AG09309 (cell line): ENCODE measurements around the gene FBXO21.

Source experiments
- DNase-seq: peaks from one replicate; pipeline ENCODE4 v3.0.0-alpha.2; 2010; ENCODE audit warnings: low read depth
- H3K4me3 ChIP-seq: 2 replicates; pipeline ENCODE4 v1.5.1; 2011; ENCODE audit warnings: mild to moderate bottlenecking, low read depth, low read length, moderate library complexity; ENCODE audit not compliant: control insufficient read depth
- TF ChIP-seq, protein P1 (sequence below): IDR thresholded peaks from 2 replicates; pipeline ENCODE4 v1.5.1; 2011; ENCODE audit warnings: mild to moderate bottlenecking, low read depth, low read length, inconsistent platforms; ENCODE audit not compliant: insufficient read depth, control insufficient read depth; ENCODE audit errors: missing control alignments

Gene FBXO21

GRCh38 chr12:117093918-117094630, 96.2 kb downstream of the FBXO21 start:
- DNase-seq, result no peak
- H3K4me3 ChIP-seq, result no peak overlapping the region
- TF ChIP-seq, protein P1, sequence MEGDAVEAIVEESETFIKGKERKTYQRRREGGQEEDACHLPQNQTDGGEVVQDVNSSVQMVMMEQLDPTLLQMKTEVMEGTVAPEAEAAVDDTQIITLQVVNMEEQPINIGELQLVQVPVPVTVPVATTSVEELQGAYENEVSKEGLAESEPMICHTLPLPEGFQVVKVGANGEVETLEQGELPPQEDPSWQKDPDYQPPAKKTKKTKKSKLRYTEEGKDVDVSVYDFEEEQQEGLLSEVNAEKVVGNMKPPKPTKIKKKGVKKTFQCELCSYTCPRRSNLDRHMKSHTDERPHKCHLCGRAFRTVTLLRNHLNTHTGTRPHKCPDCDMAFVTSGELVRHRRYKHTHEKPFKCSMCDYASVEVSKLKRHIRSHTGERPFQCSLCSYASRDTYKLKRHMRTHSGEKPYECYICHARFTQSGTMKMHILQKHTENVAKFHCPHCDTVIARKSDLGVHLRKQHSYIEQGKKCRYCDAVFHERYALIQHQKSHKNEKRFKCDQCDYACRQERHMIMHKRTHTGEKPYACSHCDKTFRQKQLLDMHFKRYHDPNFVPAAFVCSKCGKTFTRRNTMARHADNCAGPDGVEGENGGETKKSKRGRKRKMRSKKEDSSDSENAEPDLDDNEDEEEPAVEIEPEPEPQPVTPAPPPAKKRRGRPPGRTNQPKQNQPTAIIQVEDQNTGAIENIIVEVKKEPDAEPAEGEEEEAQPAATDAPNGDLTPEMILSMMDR, result no peak

DNA sequence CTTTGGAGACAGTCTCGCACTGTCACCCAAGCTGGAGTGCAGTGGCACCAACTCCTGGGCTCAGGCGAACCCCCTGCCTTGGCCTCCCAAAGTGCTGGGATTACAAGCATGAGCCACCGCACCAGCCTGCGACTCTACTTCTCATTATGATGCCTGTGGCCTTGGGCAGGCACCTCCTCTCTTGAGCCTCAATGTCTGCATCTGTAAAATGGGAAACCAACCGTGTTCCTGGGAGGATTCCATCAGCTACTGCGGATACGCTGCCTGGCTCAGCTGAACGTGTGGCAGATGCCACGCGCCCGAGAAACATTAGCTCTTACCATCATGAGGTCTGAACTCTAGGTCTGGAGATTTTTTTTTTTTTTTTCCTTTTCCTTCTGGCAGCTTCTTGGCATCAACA, 96.8 kb downstream of the FBXO21 start:
- DNase-seq, result no peak
- H3K4me3 ChIP-seq, result no peak overlapping the region
- TF ChIP-seq, protein P1, result no peak

DNA sequence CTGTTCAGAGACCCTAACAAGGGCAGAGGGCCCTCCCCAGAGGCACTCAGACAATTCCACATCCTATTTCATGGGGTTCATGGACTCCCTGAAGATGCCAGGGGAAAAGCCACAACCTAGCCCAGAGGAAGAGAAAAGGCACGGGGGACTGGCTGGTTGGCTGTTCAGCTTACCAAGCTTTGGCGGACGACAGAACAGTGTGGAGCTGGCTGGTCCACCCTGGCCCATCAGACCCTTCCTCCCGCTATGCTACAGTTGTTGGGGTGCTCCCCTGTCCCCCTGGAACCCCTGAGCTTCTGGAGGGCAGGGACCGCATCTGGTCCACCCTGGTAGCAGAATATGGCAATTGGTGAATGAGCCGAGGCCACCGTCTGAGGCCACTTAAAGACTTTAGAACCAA, 97.4 kb downstream of the FBXO21 start:
- DNase-seq, result no peak
- H3K4me3 ChIP-seq, result no peak overlapping the region
- TF ChIP-seq, protein P1, result no peak

DNA sequence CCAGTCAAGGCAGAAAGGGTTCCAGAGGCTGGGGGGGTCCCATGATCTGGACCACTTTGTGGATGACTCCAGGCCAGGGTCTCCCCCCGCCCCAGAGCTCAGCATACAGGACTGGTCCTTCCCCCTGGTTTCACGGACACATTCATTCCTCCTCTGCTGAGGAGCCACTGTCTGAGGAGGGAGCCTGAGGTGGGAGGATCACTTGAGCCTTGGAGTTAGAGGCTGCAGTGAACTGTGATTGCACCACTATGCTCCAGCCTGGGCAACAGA, 97.8 kb downstream of the FBXO21 start:
- TF ChIP-seq, protein P1, result no peak
- DNase-seq, result no peak
- H3K4me3 ChIP-seq, result no peak overlapping the region
